ENCODE measurements around the gene KLC1.
A peak's percentile ranks its signal among the peaks of the same experiment; 100 is the strongest.

Gene KLC1

GRCh38 chr14:103743691-103744090 is 114.7 kb downstream of the KLC1 start:
- H3K27me3 Mint-ChIP-seq, result peaks cover 2% of the 10 kb centered on the region
- H3K9me3 Mint-ChIP-seq, result no peaks in the 10 kb centered on the region
- H3K36me3 Mint-ChIP-seq (ENCODE audit: low read depth), result no peaks in the 10 kb centered on the region
- no peak overlapping the region for H3K4me3 Mint-ChIP-seq
- H3K4me1 Mint-ChIP-seq (ENCODE audit: low read depth), result peaks cover 30% of the 10 kb centered on the region
- H3K27ac Mint-ChIP-seq, result no peak overlapping the region
- intact Hi-C loops (cut with micrococcal nuclease), result no loop called here

- H3K4me1 Mint-ChIP-seq (ENCODE audit: low read depth), result peaks cover 30% of the 10 kb centered on the region
- H3K4me3 Mint-ChIP-seq, result no peak overlapping the region
- H3K27me3 Mint-ChIP-seq, result peaks cover 2% of the 10 kb centered on the region
- H3K27ac Mint-ChIP-seq, result no peak overlapping the region
- intact Hi-C loops (cut with micrococcal nuclease), result no loop called here
- H3K36me3 Mint-ChIP-seq (ENCODE audit: low read depth), result no peaks in the 10 kb centered on the region
- no peaks in the 10 kb centered on the region for H3K9me3 Mint-ChIP-seq
Measured at GRCh38 chr14:103744621-103745395, 115.8 kb downstream of the KLC1 start.

GRCh38 chr14:103745424-103745823 is 116.4 kb downstream of the KLC1 start:
- H3K4me3 Mint-ChIP-seq, result no peak overlapping the region

GRCh38 chr14:103746701-103747100 is 117.7 kb downstream of the KLC1 start:
- no peaks in the 10 kb centered on the region for H3K9me3 Mint-ChIP-seq

More at GRCh38 chr14:103745424-103745823, 116.4 kb downstream of the KLC1 start:
- H3K9me3 Mint-ChIP-seq, result no peaks in the 10 kb centered on the region
- H3K27ac Mint-ChIP-seq, result no peak overlapping the region
- H3K4me1 Mint-ChIP-seq (ENCODE audit: low read depth), result peaks cover 30% of the 10 kb centered on the region
- no peaks in the 10 kb centered on the region for H3K36me3 Mint-ChIP-seq (ENCODE audit: low read depth)
- H3K27me3 Mint-ChIP-seq, result peaks cover 2% of the 10 kb centered on the region
- intact Hi-C loops (cut with micrococcal nuclease), result no loop called here

GRCh38 chr14:103748534-103748857 is 119.5 kb downstream of the KLC1 start:
- peaks cover 24% of the 10 kb centered on the region for H3K4me1 Mint-ChIP-seq (ENCODE audit: low read depth)
- H3K27me3 Mint-ChIP-seq, result peaks cover 2% of the 10 kb centered on the region
- intact Hi-C loops (cut with micrococcal nuclease), result no loop called here
- no peaks in the 10 kb centered on the region for H3K9me3 Mint-ChIP-seq
- no peaks in the 10 kb centered on the region for H3K36me3 Mint-ChIP-seq (ENCODE audit: low read depth)
- H3K4me3 Mint-ChIP-seq, result no peak overlapping the region
- H3K27ac Mint-ChIP-seq, result no peak overlapping the region

More at GRCh38 chr14:103746701-103747100, 117.7 kb downstream of the KLC1 start:
- H3K27ac Mint-ChIP-seq, result peak overlapping the region; percentile 55
- H3K27me3 Mint-ChIP-seq, result peaks cover 2% of the 10 kb centered on the region
- intact Hi-C loops (cut with micrococcal nuclease), result no loop called here
- H3K4me1 Mint-ChIP-seq (ENCODE audit: low read depth), result peaks cover 21% of the 10 kb centered on the region
- no peaks in the 10 kb centered on the region for H3K36me3 Mint-ChIP-seq (ENCODE audit: low read depth)
- H3K4me3 Mint-ChIP-seq, result no peak overlapping the region

GRCh38 chr14:103749452-103749851 is 120.4 kb downstream of the KLC1 start:
- Mint-ChIP-seq H3K27ac (no peak overlapping the region), H3K4me3 (no peak overlapping the region)
- intact Hi-C loops (cut with micrococcal nuclease), result no loop called here

GRCh38 chr14:103749860-103750259 is 120.8 kb downstream of the KLC1 start:
- Mint-ChIP-seq H3K27ac (no peak overlapping the region), H3K9me3 (no peaks in the 10 kb centered on the region), H3K36me3 (ENCODE audit: low read depth) (no peaks in the 10 kb centered on the region), H3K4me3 (no peak overlapping the region), H3K27me3 (no peaks in the 10 kb centered on the region), H3K4me1 (ENCODE audit: low read depth) (peaks cover 24% of the 10 kb centered on the region)
- intact Hi-C loops (cut with micrococcal nuclease), result no loop called here

More at GRCh38 chr14:103749452-103749851, 120.4 kb downstream of the KLC1 start:
- H3K9me3 Mint-ChIP-seq, result no peaks in the 10 kb centered on the region
- H3K27me3 Mint-ChIP-seq, result peaks cover 2% of the 10 kb centered on the region
- no peaks in the 10 kb centered on the region for H3K36me3 Mint-ChIP-seq (ENCODE audit: low read depth)
- H3K4me1 Mint-ChIP-seq (ENCODE audit: low read depth), result peaks cover 24% of the 10 kb centered on the region
